HG02885 (cell line): ENCODE data around the gene PKHD1.
"Not testable (repeated sequence)": the region's sequence is repeated elsewhere in the genome, so short reads cannot be mapped to it uniquely, and the experiment has no call there.

ENCODE experiments used
- ATAC-seq: cut with Tn5 transposase; IDR thresholded peaks from one replicate; pipeline ENCODE4 v1.9.1; 2021; ENCODE audit warnings: mild to moderate bottlenecking; ENCODE audit not compliant: unreplicated experiment, poor library complexity

The PKHD1 gene

GRCh38 chr6:51866867-51867266, 220.5 kb downstream of the PKHD1 start:
- no peak for ATAC-seq

- no peak for ATAC-seq
Observed at GRCh38 chr6:51865996-51866395, 221.4 kb downstream of the PKHD1 start.

DNA sequence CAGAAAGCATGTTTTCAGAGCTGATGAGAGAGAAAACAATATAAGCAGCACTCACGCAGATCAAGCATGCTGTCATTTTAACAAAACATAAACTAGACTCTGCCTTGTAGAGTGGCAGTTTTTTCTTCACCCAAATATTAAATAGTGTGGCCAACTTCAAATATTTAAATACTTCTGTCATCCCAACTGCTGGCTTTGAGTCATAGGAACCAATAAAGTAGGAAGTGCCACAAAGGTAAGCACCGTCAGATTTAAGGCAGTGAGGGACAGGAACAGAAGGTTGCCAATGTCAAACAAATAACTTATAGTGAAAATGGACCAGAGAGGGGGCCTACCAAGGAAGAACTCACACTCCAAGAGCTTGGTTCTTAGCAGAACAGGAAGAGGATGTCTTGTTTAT, 222.2 kb downstream of the PKHD1 start:
- no peak for ATAC-seq

- ATAC-seq = peak; percentile 44
Observed at GRCh38 chr6:51857134-51857533, 230.3 kb downstream of the PKHD1 start.

DNA sequence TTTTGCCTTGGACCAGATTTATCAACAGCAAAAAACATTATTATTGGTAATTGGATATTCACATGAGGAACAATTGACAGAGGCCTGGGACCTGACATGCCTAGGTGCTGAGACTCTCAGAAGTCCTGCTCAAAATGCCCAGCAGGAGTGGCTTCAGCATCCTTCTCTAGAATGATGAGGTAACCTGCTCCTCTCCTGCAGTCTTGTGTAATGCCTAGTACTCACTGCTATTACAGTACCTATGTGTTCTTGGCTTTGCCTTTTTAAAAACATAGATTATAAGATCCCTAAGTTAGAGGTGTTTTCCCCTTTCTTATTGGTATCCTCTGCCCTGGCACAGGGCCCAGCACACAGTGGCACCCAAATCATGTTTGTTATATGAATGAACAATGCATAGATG, 230.9 kb downstream of the PKHD1 start:
- ATAC-seq = no peak

DNA sequence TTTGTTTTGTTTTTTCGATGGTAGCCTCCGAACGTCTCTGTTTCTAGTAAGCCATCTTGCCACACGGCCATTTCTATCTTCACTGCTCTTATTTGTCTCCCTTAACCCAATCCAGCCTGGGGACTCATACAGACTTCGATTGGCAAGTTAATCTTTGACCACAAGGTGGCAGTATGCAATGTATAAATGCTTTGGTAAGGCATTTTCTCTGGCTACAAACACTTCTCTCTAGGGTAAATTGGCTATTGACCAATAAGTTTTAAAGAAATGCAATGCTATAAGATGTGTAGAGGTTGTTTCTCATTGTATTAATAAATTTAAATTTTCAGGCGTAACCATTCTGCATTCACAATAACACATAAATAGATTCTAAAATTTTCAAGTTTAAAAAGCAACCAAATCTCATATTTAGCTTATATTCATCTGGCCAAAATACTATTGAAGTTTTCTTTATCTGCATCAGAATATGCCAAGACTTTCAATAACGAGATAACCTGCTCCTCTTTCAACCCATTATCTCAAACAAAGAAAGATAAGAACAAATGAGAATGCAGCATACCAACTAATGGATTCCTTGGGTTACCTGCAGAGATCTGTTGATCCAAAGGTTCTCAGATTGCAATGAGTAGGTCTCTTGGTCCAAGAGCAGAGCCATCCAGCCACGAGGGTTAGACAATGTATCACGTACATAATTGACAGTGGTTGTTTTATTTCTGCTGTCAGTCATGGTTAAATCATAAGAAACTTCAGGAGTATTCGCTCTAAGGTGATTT, 231.9 kb downstream of the PKHD1 start:
- peak; percentile 83 for ATAC-seq

- ATAC-seq = no peak
Observed at GRCh38 chr6:51854876-51855275, 232.5 kb downstream of the PKHD1 start.

- ATAC-seq = no peak
Observed at GRCh38 chr6:51854347-51854746, 233.1 kb downstream of the PKHD1 start.

DNA sequence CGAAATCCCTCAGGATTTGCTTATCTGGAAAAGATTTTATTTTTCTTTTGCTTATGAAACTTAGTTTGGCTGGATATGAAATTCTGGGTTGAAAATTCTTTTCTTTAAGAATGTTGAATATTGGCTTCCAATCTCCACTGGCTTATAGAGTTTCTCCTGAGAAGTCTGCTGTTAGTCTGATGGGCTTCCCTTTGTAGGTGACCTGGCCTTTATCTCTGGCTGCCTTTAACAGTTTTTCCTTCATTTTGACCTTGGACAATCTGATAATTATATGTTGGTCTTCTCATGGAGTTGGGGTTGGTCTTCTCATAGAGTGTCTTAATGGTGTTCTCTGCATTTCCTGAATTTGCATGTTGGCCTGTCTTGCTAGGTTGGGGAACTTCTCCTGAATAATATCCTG, 234.3 kb downstream of the PKHD1 start:
- ATAC-seq = not testable (repeated sequence)

GRCh38 chr6:51846531-51846930, 240.9 kb downstream of the PKHD1 start:
- ATAC-seq = no peak

DNA sequence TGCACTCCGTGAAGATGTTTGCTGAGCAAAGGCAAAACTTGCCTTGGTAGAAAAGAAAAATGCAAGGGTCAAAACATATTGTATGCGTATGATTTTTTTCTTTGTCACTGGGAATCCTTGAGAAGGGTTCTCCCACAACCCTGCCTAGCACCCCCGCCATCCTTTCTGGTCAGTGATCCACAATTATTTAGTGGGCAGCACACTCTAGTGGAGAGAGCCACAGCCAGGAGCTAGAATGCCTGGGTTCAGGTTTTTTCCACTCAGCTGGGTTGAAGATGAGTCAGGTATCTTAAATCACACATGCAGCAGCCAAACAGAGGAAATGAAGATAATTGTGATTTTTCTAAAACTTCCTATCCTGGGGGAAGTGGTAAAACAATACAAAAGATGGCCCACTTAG, 243.1 kb downstream of the PKHD1 start:
- no peak for ATAC-seq

- ATAC-seq = no peak
Observed at GRCh38 chr6:51843456-51844056, 243.9 kb downstream of the PKHD1 start.

- ATAC-seq = no peak
Observed at GRCh38 chr6:51842804-51843378, 244.5 kb downstream of the PKHD1 start.

- no peak for ATAC-seq
Observed at GRCh38 chr6:51842061-51842803, 245.2 kb downstream of the PKHD1 start.

DNA sequence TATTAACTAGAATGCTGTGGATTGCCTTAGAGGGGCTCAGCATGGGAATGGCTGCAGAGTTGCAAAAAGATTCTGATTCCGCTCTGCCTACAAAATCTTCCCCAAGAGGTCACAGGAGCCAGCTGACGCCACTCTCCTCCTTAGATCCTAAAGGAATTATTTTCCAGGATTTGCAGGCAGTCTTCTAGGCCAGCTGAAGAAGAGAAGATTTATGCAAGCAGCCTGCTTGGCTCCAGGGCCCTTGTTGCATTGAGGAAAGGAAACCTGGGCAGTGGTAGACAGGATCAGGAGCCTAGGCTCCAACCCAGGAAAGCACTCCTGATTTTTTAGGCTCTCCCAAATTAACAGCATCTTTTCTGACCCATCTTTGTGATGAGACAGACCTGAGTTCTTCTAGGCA, 245.8 kb downstream of the PKHD1 start:
- ATAC-seq = no peak

DNA sequence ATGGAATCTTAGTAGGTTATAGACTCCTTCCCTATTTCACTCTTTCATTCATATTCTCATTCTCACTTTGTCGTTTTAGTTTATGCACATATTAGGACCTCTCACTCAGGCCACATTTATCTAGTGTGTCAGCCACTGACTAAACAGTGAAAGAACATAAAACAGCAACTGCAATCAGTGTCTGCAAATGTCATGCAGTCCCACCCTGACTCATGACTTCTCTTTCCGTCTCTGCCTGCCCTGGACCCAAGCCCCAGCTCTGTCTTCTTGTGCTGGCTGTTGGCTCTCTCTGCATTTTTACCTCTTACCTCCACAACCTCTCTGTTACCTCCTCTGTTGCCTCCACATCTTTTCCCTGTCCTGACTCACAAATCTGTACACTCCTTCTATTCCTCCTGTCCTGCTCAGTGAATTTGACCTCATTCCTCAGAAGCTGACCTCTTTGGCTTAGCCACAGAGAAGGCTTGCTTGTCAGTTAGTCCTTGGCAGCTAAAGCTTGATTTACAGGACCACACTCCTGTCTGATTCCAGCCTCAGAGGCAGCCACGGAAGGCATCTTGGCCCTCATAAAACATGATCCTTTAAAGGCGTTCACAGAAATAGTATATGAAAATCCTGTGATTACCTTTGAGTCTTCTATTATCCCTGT, 247.6 kb downstream of the PKHD1 start:
- ATAC-seq = no peak

- ATAC-seq = no peak
Observed at GRCh38 chr6:51830666-51831065, 256.7 kb downstream of the PKHD1 start.

GRCh38 chr6:51827580-51827979, 259.8 kb downstream of the PKHD1 start:
- ATAC-seq = no peak

- no peak for ATAC-seq
Observed at GRCh38 chr6:51824940-51825339, 262.5 kb downstream of the PKHD1 start.

GRCh38 chr6:51820555-51820954, 266.9 kb downstream of the PKHD1 start:
- no peak for ATAC-seq
